IPS-15b (cell line): ENCODE data around the gene SLC50A1.

ENCODE experiments used
- H3K27me3 ChIP-seq: one replicate; pipeline ENCODE4 v1.6.1; 2013; ENCODE audit warnings: low read length; ENCODE audit not compliant: control insufficient read depth, insufficient read depth
- H3K36me3 ChIP-seq: one replicate; pipeline ENCODE4 v1.6.1; 2013; ENCODE audit warnings: low read length; ENCODE audit not compliant: control insufficient read depth, insufficient read depth
- H3K4me1 ChIP-seq: one replicate; pipeline ENCODE4 v1.6.1; 2013; ENCODE audit warnings: mild to moderate bottlenecking, low read length; ENCODE audit not compliant: control insufficient read depth, insufficient read depth
- H3K4me3 ChIP-seq: one replicate; pipeline ENCODE4 v1.5.1; 2013; ENCODE audit warnings: low read depth, low read length
- H3K9ac ChIP-seq: one replicate; pipeline ENCODE4 v1.6.1; 2013; ENCODE audit warnings: low read depth, mild to moderate bottlenecking, low read length
- H3K9me3 ChIP-seq: one replicate; pipeline ENCODE4 v1.6.1; 2013; ENCODE audit warnings: mild to moderate bottlenecking, low read length; ENCODE audit not compliant: control insufficient read depth, insufficient read depth

The SLC50A1 gene

DNA sequence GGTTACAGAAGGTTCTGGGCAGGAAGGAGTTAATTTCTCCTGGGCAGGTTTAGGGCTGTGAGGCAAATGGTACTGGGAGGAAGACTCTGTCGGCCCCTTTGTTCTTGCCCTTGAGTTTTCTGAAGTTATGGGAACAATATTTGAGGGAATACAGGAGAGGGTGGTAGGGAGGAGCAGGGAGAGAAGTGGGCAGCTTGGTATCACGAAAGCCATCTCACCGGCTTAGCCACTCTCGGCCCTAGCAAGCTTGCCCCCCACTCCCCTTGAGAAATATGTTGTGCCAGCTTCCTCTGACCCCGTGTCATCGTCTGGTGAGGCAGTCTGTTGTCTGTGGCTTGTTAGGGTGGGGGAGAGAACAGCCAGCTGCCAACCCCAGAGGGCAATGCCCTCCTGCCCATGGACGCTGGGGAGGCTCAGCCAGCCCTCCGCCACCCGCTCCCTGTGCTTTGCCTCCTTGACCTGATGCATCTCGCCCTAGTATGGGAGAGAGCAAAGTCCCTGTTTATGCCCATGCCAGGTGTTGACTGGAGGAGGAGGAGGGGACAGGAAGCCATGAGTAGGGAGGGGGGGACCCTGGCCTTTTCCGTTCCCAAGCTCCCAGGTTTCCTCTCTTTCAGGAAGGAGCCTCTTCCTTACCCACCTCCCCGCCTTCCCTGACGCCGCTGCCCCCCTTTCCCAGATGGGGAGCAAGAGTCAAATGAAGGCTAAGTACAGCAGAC lies 6.7 kb upstream of the SLC50A1 start:
- Histone ChIP-seq H3K27me3 (peaks cover 64% of the 10 kb centered on the region), H3K9ac (no peak overlapping the region), H3K4me3 (peak overlapping the region; percentile 87), H3K9me3 (no peaks in the 10 kb centered on the region), H3K4me1 (peaks cover 32% of the 10 kb centered on the region), H3K36me3 (no peaks in the 10 kb centered on the region)

DNA sequence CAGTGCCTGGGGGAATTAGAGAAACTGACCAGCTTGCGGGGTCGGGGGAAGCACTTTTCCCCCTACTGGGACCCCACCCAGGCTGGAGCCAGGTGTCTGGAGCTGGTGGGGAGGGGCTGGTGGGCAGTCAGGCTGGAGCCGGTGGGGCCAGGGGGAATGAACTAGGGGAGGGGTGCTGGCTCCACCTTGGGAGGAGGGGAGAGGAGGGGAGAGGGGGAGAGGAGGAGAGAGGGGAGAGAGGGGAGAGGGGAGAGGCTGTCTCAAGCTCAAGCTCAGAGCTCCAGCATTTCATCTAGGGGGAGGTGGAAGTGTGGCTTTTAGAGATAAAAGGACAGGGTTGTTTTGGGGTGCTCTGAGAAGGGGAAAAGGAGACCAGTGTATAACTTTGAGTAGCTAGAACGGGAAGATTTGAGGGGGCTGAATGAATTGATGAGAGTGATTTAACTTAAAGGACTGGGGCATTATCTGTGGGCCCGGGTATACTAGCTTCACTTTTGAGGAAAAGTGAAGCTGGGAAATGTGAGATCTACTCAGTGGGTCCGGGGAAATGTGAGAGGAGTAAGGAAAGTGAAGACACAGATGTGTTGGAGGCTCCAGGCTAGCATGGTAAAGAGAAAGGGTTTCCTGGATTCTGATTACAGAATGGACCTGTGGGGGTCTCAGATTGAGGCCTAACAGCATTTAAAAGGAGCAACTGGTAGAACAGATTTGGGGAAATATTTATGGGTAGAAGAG lies 5.2 kb upstream of the SLC50A1 start:
- H3K36me3 ChIP-seq: no peaks in the 10 kb centered on the region
- peak overlapping the region; percentile 87 for H3K4me3 ChIP-seq
- H3K27me3 ChIP-seq: peaks cover 51% of the 10 kb centered on the region
- no peaks in the 10 kb centered on the region for H3K9me3 ChIP-seq
- H3K9ac ChIP-seq: no peak overlapping the region
- H3K4me1 ChIP-seq: peaks cover 24% of the 10 kb centered on the region

DNA sequence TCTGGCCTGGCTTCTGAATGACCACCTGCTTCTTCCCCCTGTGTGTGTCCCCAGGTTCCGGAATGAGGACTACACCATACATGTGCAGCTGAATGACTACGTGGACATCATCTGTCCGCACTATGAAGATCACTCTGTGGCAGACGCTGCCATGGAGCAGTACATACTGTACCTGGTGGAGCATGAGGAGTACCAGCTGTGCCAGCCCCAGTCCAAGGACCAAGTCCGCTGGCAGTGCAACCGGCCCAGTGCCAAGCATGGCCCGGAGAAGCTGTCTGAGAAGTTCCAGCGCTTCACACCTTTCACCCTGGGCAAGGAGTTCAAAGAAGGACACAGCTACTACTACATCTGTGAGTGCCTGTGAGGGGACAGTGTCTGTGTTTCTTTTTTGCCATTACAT lies 4.4 kb upstream of the SLC50A1 start:
- Histone ChIP-seq H3K27me3 (peaks cover 43% of the 10 kb centered on the region), H3K9ac (no peak overlapping the region), H3K36me3 (no peaks in the 10 kb centered on the region), H3K9me3 (no peaks in the 10 kb centered on the region), H3K4me1 (peaks cover 22% of the 10 kb centered on the region), H3K4me3 (no peak overlapping the region)

DNA sequence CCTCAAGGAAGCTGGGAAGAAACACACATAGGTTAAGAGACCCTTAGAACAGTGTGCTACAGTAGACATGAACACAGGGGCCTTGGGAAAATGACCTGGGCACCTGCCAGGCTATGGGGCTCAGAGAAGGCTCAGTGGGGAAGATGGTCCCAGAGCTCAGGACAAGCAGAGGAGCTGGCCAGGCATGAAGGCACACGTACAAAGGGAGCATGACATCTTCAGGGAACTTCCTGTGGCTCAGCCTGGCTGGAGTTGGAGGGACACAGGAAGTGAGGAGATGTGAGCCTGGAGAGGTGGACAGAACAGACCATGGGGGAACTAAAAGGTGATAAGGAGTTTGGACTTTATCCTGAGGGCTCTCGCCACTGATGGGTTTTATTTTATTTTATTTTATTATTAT lies 3.8 kb upstream of the SLC50A1 start:
- Histone ChIP-seq H3K9ac (no peak overlapping the region), H3K27me3 (peaks cover 38% of the 10 kb centered on the region), H3K9me3 (no peaks in the 10 kb centered on the region), H3K4me3 (no peak overlapping the region), H3K4me1 (peaks cover 23% of the 10 kb centered on the region), H3K36me3 (no peaks in the 10 kb centered on the region)

DNA sequence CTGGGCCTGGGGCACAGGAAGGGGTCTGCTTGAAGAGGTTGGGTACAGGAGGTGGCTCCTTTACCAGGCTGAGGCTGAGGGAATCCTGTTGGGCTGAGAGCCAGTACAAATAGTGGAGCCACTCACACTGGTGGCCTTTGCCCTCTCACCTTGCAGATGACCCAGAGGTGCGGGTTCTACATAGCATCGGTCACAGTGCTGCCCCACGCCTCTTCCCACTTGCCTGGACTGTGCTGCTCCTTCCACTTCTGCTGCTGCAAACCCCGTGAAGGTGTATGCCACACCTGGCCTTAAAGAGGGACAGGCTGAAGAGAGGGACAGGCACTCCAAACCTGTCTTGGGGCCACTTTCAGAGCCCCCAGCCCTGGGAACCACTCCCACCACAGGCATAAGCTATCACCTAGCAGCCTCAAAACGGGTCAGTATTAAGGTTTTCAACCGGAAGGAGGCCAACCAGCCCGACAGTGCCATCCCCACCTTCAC lies 1.8 kb upstream of the SLC50A1 start:
- H3K4me1 ChIP-seq: peaks cover 15% of the 10 kb centered on the region
- no peak overlapping the region for H3K4me3 ChIP-seq
- H3K27me3 ChIP-seq: peaks cover 20% of the 10 kb centered on the region
- H3K36me3 ChIP-seq: no peaks in the 10 kb centered on the region
- H3K9me3 ChIP-seq: no peaks in the 10 kb centered on the region
- no peak overlapping the region for H3K9ac ChIP-seq

DNA sequence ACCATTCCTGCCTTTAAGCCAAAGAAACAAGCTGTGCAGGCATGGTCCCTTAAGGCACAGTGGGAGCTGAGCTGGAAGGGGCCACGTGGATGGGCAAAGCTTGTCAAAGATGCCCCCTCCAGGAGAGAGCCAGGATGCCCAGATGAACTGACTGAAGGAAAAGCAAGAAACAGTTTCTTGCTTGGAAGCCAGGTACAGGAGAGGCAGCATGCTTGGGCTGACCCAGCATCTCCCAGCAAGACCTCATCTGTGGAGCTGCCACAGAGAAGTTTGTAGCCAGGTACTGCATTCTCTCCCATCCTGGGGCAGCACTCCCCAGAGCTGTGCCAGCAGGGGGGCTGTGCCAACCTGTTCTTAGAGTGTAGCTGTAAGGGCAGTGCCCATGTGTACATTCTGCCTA lies 1.3 kb upstream of the SLC50A1 start:
- H3K36me3 ChIP-seq: no peaks in the 10 kb centered on the region
- peaks cover 15% of the 10 kb centered on the region for H3K27me3 ChIP-seq
- peaks cover 15% of the 10 kb centered on the region for H3K4me1 ChIP-seq
- no peaks in the 10 kb centered on the region for H3K9me3 ChIP-seq
- H3K9ac ChIP-seq: no peak overlapping the region
- no peak overlapping the region for H3K4me3 ChIP-seq

DNA sequence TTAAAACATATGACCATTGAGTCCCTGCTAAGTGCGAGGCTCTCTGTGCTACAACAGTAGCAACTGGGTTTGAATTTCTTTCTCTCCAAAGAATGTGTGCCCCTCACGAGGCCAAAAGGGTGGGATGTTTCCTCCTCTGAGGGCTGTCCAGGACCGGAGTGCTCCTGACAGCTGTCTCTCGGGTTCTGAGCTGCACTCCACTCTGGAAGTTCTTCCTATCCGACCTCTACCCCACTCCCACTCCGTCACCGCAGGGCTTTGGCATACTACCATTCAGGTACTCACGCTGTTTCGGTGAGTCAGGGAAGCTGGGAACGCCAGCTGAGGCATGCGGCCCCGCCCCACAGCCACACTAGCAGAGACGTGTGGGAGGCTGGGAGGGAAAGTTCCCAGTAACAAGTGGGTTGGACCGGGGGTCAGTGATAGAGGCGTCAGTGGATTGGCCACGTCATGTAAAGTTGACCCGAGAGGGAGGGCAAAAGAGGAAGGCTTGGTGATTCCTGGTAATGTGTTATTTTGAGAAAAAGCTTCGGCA lies 705 bp upstream of the SLC50A1 start:
- Histone ChIP-seq H3K9me3 (no peaks in the 10 kb centered on the region), H3K36me3 (no peaks in the 10 kb centered on the region), H3K27me3 (peaks cover 9% of the 10 kb centered on the region), H3K4me1 (peaks cover 9% of the 10 kb centered on the region), H3K4me3 (peak overlapping the region; percentile 99), H3K9ac (peak overlapping the region; percentile 90)

DNA sequence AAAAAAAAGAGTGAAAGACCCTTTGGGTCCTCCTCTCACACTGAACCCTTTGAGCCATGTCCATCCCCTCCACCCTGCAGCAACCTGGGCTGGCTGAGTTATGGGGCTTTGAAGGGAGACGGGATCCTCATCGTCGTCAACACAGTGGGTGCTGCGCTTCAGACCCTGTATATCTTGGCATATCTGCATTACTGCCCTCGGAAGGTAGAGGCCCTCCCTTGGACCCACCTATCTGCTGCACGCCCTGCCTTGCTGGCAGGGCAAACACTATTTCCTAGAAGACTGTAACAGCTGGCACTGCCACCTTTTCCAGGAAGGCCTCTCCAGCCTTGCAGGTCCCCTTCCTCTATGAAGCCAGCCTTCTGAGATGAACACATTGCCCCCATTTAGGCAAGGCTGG lies 1.1 kb downstream of the SLC50A1 start:
- peak overlapping the region; percentile 59 for H3K4me3 ChIP-seq
- peaks cover 3% of the 10 kb centered on the region for H3K4me1 ChIP-seq
- H3K27me3 ChIP-seq: peaks cover 6% of the 10 kb centered on the region

DNA sequence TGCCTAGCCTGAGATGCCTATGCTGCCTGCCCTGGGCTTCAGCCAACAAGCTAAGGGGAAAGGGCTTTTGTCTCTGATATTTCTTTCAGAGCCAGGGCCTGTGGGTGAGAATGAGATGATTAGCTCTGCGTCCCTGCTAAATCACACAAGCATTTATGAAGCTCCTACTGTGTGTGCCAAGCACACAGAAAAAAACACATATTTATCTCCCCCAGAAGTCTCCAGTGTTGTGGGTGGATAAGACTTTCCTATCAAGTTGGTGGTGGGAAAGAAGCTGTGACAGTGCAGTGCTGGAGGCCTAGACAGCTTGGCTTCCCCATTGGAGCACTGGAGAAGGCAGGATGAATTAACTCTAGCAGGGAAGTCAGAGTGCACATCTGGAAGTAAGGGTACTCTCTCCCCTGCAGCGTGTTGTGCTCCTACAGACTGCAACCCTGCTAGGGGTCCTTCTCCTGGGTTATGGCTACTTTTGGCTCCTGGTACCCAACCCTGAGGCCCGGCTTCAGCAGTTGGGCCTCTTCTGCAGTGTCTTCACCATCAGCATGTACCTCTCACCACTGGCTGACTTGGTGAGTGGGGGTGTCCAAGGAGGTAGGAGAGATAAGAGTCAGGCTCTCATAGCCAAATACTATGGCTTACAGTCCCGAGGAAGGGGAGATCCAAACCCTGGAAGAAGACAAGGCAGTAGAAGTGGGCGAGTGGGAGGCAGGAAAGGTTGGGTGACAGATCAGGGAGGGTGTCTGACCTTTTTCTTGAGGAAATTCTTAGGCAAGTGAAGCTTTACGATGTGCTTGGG lies 1.7 kb downstream of the SLC50A1 start:
- H3K36me3 ChIP-seq: no peaks in the 10 kb centered on the region
- H3K4me3 ChIP-seq: peak overlapping the region; percentile 59
- no peak overlapping the region for H3K9ac ChIP-seq
- H3K9me3 ChIP-seq: no peaks in the 10 kb centered on the region
- peaks cover 6% of the 10 kb centered on the region for H3K27me3 ChIP-seq
- H3K4me1 ChIP-seq: peaks cover 3% of the 10 kb centered on the region

More for the DNA sequence above, 1.1 kb downstream of the SLC50A1 start:
- Histone ChIP-seq H3K9ac (peak overlapping the region; percentile 79), H3K9me3 (no peaks in the 10 kb centered on the region), H3K36me3 (no peaks in the 10 kb centered on the region)

DNA sequence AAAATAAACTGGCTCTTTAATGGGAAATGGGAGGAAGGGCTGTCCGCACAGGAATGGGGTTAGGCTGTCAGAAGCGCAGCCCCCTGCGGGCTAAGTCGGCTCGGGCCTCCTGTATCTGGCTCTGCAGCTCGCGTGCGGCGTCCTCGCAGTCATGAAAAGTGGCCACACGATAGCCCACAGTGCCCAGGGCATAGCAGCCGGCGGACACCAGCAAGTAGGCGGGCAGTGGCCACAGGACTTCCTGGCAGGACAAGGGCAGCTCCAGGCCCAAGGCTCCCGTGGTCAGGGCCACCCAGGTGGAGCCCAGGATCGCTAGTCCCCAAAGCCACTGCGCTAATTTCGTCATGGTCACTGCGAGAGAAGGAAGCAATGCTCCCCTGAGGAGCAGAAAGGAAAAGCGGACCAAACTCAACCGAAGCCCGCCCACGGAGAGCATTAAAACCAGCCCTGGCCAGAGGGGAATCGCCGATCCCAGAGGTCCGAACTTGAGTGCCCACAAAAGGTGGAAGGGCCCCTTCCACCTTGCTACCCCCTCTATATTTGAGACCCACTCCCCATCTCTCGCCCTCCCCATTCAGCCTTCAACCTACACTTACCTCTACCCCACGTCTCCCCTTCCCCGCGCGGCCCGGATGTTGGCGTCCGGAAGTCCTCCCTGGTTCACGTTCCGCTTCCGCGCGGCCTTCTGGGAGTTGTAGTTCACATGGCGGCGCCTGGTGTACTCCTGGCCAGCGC lies 4.4 kb downstream of the SLC50A1 start, which contains the start of gene DPM3:
DPM3 (minus strand) TSS at position 637 of the 735 bp plus-strand sequence; CDS start at position 346, 291 bp downstream.
- H3K4me3 ChIP-seq: peak within 1 kb of the TSS; percentile 89
- peak within 1 kb of the TSS; percentile 63 for H3K9ac ChIP-seq
- no peaks in the 10 kb centered on the region for H3K36me3 ChIP-seq
- H3K4me1 ChIP-seq: peaks cover 3% of the 10 kb centered on the region
- H3K9me3 ChIP-seq: no peaks in the 10 kb centered on the region
- H3K27me3 ChIP-seq: peaks cover 6% of the 10 kb centered on the region

DNA sequence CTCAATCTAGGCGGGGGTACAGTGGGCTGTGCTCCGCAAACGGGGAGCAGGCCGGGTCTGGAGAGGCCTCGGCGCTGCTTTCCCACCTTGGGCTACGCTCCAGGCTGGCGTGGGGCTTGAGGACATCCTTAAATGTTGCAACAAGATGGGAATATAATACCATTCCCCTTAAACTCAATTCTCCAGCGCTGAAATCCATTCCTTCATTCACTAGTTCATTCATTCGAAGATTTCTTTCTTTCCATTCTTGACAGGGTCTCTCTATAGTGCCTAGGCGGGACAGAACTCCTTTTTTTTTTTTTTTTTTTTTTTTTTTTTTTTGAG lies 4.9 kb downstream of the SLC50A1 start:
- peak overlapping the region; percentile 63 for H3K9ac ChIP-seq
- peaks cover 6% of the 10 kb centered on the region for H3K27me3 ChIP-seq
- peaks cover 3% of the 10 kb centered on the region for H3K4me1 ChIP-seq
- no peaks in the 10 kb centered on the region for H3K36me3 ChIP-seq
- H3K9me3 ChIP-seq: no peaks in the 10 kb centered on the region
- H3K4me3 ChIP-seq: peak overlapping the region; percentile 89
